Fibroblast of lung (primary cell): ENCODE measurements around the gene ACO1. TPM values are rescaled to one million over a fixed set of nuclear protein-coding genes. Genes with fewer than 3 reads are reported as not detected.
A peak's percentile ranks its signal among the peaks of the same experiment; 100 is the strongest.

ENCODE experiments used
- DNase-seq, 2 donors: peaks; one replicate each; pipeline versions ENCODE4 v3.0.0 to v3.0.0-alpha.2; 2010; ENCODE audit warnings: low read depth in 2 of 2
- H2AFZ ChIP-seq: 2 replicates; pipeline ENCODE4 v1.5.1; 2012; ENCODE audit warnings: low read length, control low read depth, inconsistent platforms
- H3K27ac ChIP-seq: 2 replicates; pipeline ENCODE4 v1.5.1; 2011; ENCODE audit warnings: low read length, control low read depth; ENCODE audit not compliant: insufficient read depth
- H3K27me3 ChIP-seq: 2 replicates; pipeline ENCODE4 v1.5.1; 2011; ENCODE audit warnings: mild to moderate bottlenecking, low read length; ENCODE audit not compliant: control insufficient read depth, insufficient read depth
- H3K36me3 ChIP-seq: 2 replicates; pipeline ENCODE4 v1.5.1; 2011; ENCODE audit warnings: low read length; ENCODE audit not compliant: control insufficient read depth, insufficient read depth
- H3K4me1 ChIP-seq: 2 replicates; pipeline ENCODE4 v1.5.1; 2011; ENCODE audit warnings: low read length; ENCODE audit not compliant: control insufficient read depth, insufficient read depth; ENCODE audit errors: extremely low read depth
- H3K4me2 ChIP-seq: 2 replicates; pipeline ENCODE4 v1.5.1; 2011; ENCODE audit warnings: low read length, control low read depth; ENCODE audit not compliant: insufficient read depth; ENCODE audit errors: extremely low read depth
- H3K4me3 ChIP-seq, 4 experiments: fragments of 200-600 bp in 1 of 4; sonication (generic) in 1 of 4; replicated peaks in 1 of 4; 2 replicates each; pipeline ENCODE4 v1.5.1; 2011 to 2016; ENCODE audit warnings: low read length in 4 of 4, low read depth in 3 of 4, mild to moderate bottlenecking in 3 of 4, control low read depth in 2 of 4, inconsistent platforms in 1 of 4, mixed read lengths in 1 of 4; ENCODE audit not compliant: insufficient read depth in 1 of 4; ENCODE audit errors: control extremely low read depth in 1 of 4
- H3K79me2 ChIP-seq: 2 replicates; pipeline ENCODE4 v1.5.1; 2012; ENCODE audit warnings: mild to moderate bottlenecking, low read length, inconsistent platforms; ENCODE audit not compliant: control insufficient read depth, insufficient read depth
- H3K9ac ChIP-seq: 2 replicates; pipeline ENCODE4 v1.5.1; 2011; ENCODE audit warnings: mild to moderate bottlenecking, low read length, control low read depth; ENCODE audit not compliant: insufficient read depth
- H3K9me3 ChIP-seq: 2 replicates; pipeline ENCODE4 v1.5.1; 2012; ENCODE audit warnings: low read depth, low read length; ENCODE audit not compliant: control insufficient read depth, insufficient read depth
- H4K20me1 ChIP-seq: 2 replicates; pipeline ENCODE4 v1.5.1; 2011; ENCODE audit warnings: low read length; ENCODE audit not compliant: control insufficient read depth, insufficient read depth; ENCODE audit errors: extremely low read depth
- CTCF ChIP-seq, 2 donors: IDR thresholded peaks in 1 of 2; conservative IDR thresholded peaks in 1 of 2; 1 replicate in 1 of 2; 2 replicates in 1 of 2; pipeline ENCODE4 v1.5.1; 2011 to 2012; ENCODE audit warnings: low read length in 2 of 2, control low read depth in 1 of 2, inconsistent platforms in 1 of 2, low read depth in 1 of 2, mild to moderate bottlenecking in 1 of 2
- EZH2 ChIP-seq: IDR thresholded peaks from 2 replicates; pipeline ENCODE4 v1.5.1; 2012; ENCODE audit warnings: low read length, control low read depth, mild to moderate bottlenecking; ENCODE audit errors: missing control alignments
- polyA plus RNA-seq, 2 donors: library from polyadenylated mRNA; depleted of rRNA in 1 of 2; stranded (reverse) in 1 of 2; unstranded in 1 of 2; fragments of >200 nt; gene quantifications; 2 replicates each; pipeline ENCODE4 v1.2.1, GENCODE V29; 2011 to 2012; ENCODE audit warnings: missing spikeins in 1 of 2
- total RNA-seq: library from RNA; depleted of rRNA; stranded (reverse); fragments of >200 nt; gene quantifications from 2 replicates; pipeline ENCODE4 v1.2.1, GENCODE V29; 2014

The ACO1 gene
- total and polyA plus RNA-seq, 2 donors (not counting 1 experiment from before 2014, with no cell fraction given): 77.8 to 158 TPM

- Histone ChIP-seq H3K27ac (no peak overlapping the region), H3K36me3 (peaks cover 7% of the 10 kb centered on the region), H3K9me3 (no peaks in the 10 kb centered on the region), H3K4me1 (no peaks in the 10 kb centered on the region), H3K4me2 (no peak overlapping the region), H4K20me1 (no peaks in the 10 kb centered on the region), H3K27me3 (no peaks in the 10 kb centered on the region), H2AFZ (no peak overlapping the region), H3K79me2 (no peaks in the 10 kb centered on the region), H3K9ac (no peak overlapping the region), H3K4me3 (no peak overlapping the region)
- DNase-seq: peak in 1 of 2 donors; percentile 87
- no peak for TF ChIP-seq EZH2
- no peak for TF ChIP-seq CTCF (conservative IDR thresholded peaks at IDR 0.05 in 1 of 2, IDR thresholded peaks at IDR 0.05 in 1 of 2; ENCODE audit: low read depth in 1 of 2, low read length in 2 of 2)
These were observed 29.0 kb downstream of the ACO1 start for GRCh38 chr9:32413424-32413823.

DNA sequence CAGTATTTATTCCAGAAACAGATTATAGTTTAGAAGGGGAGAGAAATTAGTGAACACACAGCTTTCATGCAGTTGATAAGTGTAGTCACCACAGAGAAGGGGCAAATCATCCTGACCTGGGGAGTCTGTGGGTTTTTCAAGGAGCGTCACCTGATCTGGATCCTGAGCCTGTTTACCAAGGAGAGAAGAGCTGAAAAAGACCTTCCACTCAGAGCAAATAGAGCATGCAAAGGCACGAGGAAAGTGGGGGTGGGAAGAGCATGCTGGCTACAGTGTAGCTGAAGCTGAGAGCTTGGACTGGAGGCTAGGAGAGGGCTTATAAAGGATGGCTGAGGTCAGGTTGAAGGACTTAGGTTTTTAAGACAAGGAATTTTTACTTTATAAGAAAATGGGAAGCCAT lies 30.4 kb downstream of the ACO1 start:
- Histone ChIP-seq H3K79me2 (no peaks in the 10 kb centered on the region), H4K20me1 (no peaks in the 10 kb centered on the region), H3K4me2 (no peak overlapping the region), H3K4me1 (no peaks in the 10 kb centered on the region), H3K4me3 (no peak overlapping the region), H3K36me3 (peaks cover 7% of the 10 kb centered on the region), H3K9ac (no peak overlapping the region), H3K27ac (no peak overlapping the region), H2AFZ (no peak overlapping the region), H3K27me3 (no peaks in the 10 kb centered on the region), H3K9me3 (no peaks in the 10 kb centered on the region)
- DNase-seq: no peak
- TF ChIP-seq EZH2 (no peak), CTCF (conservative IDR thresholded peaks at IDR 0.05 in 1 of 2, IDR thresholded peaks at IDR 0.05 in 1 of 2; ENCODE audit: low read depth in 1 of 2, low read length in 2 of 2) (no peak)

DNA sequence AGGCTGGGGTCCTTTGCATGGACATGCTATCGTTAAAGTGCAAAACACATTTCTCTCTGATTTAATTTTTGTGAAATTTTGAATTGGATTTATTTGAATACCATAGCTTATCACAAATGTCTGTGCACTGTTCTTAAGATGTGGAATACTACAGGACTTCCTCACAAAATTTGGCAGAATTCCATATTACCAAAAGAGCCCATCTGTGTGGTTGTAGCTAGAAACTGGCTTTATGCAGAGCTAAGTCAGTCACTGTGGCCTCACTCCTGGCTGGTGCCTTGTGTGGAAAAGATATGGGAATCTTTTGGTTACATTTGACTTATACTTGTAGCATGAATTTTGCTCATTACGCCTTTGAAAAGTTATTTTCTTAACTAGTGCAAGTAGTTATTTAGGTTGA lies 35.5 kb downstream of the ACO1 start:
- no peaks in the 10 kb centered on the region for H3K79me2 ChIP-seq
- peaks cover 13% of the 10 kb centered on the region for H3K36me3 ChIP-seq
- no peak overlapping the region for H3K4me2 ChIP-seq
- no peak overlapping the region for H3K9ac ChIP-seq
- H4K20me1 ChIP-seq: no peaks in the 10 kb centered on the region
- H3K9me3 ChIP-seq: no peaks in the 10 kb centered on the region
- no peak overlapping the region for H3K4me3 ChIP-seq
- DNase-seq: peak in 1 of 2 donors; percentile 34
- H3K27me3 ChIP-seq: no peaks in the 10 kb centered on the region
- TF ChIP-seq CTCF (conservative IDR thresholded peaks at IDR 0.05 in 1 of 2, IDR thresholded peaks at IDR 0.05 in 1 of 2; ENCODE audit: low read depth in 1 of 2, low read length in 2 of 2) (no peak), EZH2 (no peak)
- H3K4me1 ChIP-seq: no peaks in the 10 kb centered on the region
- H2AFZ ChIP-seq: no peak overlapping the region
- no peak overlapping the region for H3K27ac ChIP-seq
